Endothelial cell of umbilical vein (primary cell): ENCODE measurements around the gene E2F4.

Experiments used
- CTCF ChIP-seq, 2 donors: IDR thresholded peaks; 1 replicate in 1 of 2; 2 replicates in 1 of 2; pipeline ENCODE4 v1.5.1; 2011; ENCODE audit warnings: low read length in 2 of 2, mild to moderate bottlenecking in 2 of 2, moderate library complexity in 2 of 2, control low read depth in 1 of 2, inconsistent platforms in 1 of 2, low read depth in 1 of 2; ENCODE audit not compliant: insufficient read depth in 1 of 2; ENCODE audit errors: extremely low read depth in 1 of 2
- EZH2 ChIP-seq: IDR thresholded peaks from 2 replicates; pipeline ENCODE4 v1.6.1; 2012; ENCODE audit warnings: borderline replicate concordance, low read depth, mild to moderate bottlenecking, moderate library complexity, low read length, inconsistent platforms; ENCODE audit not compliant: severe bottlenecking
- GATA2 ChIP-seq: IDR thresholded peaks from 2 replicates; pipeline ENCODE4 v1.7.0; 2011; ENCODE audit warnings: low read depth, mild to moderate bottlenecking, moderate library complexity, mixed read lengths, low read length; ENCODE audit not compliant: insufficient read length, insufficient read depth
- JUN ChIP-seq: IDR thresholded peaks from 2 replicates; pipeline ENCODE4 v1.6.1; 2011; ENCODE audit warnings: borderline replicate concordance, low read depth; ENCODE audit not compliant: insufficient read length, insufficient read depth
- MAX ChIP-seq: IDR thresholded peaks from 2 replicates; pipeline ENCODE4 v1.6.1; 2011; ENCODE audit not compliant: insufficient read depth, insufficient read length
- POLR2A ChIP-seq: IDR thresholded peaks from 2 replicates; pipeline ENCODE4 v1.6.1; 2012; ENCODE audit warnings: low read depth, mild to moderate bottlenecking, control low read depth, low read length
- POLR2AphosphoS5 ChIP-seq: IDR thresholded peaks from 2 replicates; pipeline ENCODE4 v1.6.1; 2012; ENCODE audit warnings: low read depth, mild to moderate bottlenecking, control low read depth, low read length, moderate library complexity; ENCODE audit not compliant: insufficient read depth

- TF ChIP-seq POLR2AphosphoS5 (no peak), POLR2A (no peak), CTCF (IDR thresholded peaks at IDR 0.05; ENCODE audit: extremely low read depth in 1 of 2, insufficient read depth in 1 of 2, low read depth in 1 of 2, low read length in 2 of 2) (no peak), MAX (no peak), EZH2 (no peak), GATA2 (no peak), JUN (no peak)
These were observed 48.6 kb downstream of the E2F4 start for GRCh38 chr16:67240506-67240905.
